Activated T-helper 2 cell treated with anti-CD3 and anti-CD28 coated beads, Interferon-gamma antibody, Interleukin-2, Interleukin-4, amounts not matched to agents 10 μg/mL and 5 μg/mL and 100 μg/mL, durations not matched to agents 14 hours and 24 hours and 36 hours (primary cell): Measurements from ENCODE around the gene TAP2. TPM values are rescaled to one million over a fixed set of nuclear protein-coding genes. Genes with fewer than 3 reads are reported as not detected.

Experiments used
- DNase-seq: peaks from one replicate; pipeline ENCODE4 v3.0.0; 2021; ENCODE audit warnings: low spot score
- H3K27ac Mint-ChIP-seq: one replicate; pipeline ENCODE4 v1.8.0; 2021; ENCODE audit warnings: mixed read lengths
- H3K27me3 Mint-ChIP-seq: one replicate; pipeline ENCODE4 v1.8.0; 2021; ENCODE audit warnings: low read depth, mixed read lengths
- H3K36me3 Mint-ChIP-seq: one replicate; pipeline ENCODE4 v1.8.0; 2021; ENCODE audit warnings: low read depth, mixed read lengths
- H3K4me1 Mint-ChIP-seq: one replicate; pipeline ENCODE4 v1.8.0; 2021; ENCODE audit warnings: low read depth, mixed read lengths
- H3K4me3 Mint-ChIP-seq: one replicate; pipeline ENCODE4 v1.8.0; 2021; ENCODE audit warnings: low read depth, mild to moderate bottlenecking, moderate library complexity, mixed read lengths
- H3K9me3 Mint-ChIP-seq: one replicate; pipeline ENCODE4 v1.8.0; 2021; ENCODE audit warnings: mixed read lengths
- intact Hi-C: fragments of 100-400 bp; cut with micrococcal nuclease; formaldehyde crosslinking; loops from one replicate; pipeline ENCODE4 v1.15.1; 2023
- total RNA-seq: library from RNA; stranded (reverse); gene quantifications from 2 replicates; pipeline ENCODE4 v1.2.3, GENCODE V29; 2022

Gene TAP2
- total RNA-seq, 1 donor from 2014 or later, result 142 TPM

DNA sequence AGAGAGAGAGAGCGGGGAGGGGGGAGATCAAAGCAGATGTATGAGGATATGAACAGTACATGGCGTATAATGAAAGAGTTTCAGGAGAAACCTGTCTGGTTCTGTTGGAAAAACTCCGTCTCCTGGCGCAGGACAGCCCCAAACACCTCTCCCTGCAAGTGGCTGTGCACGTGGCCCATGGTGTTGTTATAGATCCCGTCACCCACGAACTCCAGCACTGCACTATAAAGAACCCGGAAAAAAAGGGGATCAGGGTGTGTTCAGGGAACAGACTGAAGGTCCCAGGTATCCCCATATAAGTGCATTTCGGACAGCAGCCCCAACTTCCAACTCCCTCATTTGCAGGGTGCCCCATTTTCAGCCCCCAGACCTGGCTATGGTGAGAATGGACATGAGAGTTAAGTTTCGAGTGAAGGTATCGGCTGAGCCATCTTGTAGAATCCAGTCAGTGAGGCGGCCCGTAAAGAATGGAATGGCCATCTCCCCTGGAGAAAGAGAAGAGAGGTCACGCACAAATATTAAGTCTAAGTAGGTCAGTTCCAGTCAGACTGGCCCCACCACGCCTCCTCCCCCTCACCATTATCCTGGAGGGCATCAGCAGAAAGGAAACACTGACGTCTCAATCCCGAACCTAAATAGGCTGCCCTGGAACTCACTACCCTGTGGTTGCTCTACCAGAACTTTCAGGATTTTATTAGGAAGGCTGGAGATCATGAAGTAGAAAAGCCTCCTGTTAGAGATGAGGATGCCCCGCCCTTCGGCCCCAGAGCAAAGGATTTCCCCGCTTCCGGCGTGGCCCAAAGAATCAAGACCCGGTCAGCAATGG lies 13.7 kb upstream of the TAP2 start:
- Mint-ChIP-seq H3K27ac (peak overlapping the region; percentile 84), H3K9me3 (no peaks in the 10 kb centered on the region), H3K27me3 (no peaks in the 10 kb centered on the region), H3K4me3 (peak overlapping the region; percentile 99), H3K4me1 (peaks cover 63% of the 10 kb centered on the region), H3K36me3 (peaks cover 81% of the 10 kb centered on the region)
- intact Hi-C loops, result loop anchor here (10.0 kb wide), 1 partner anchor 463 kb away; the partner anchor contains the start of genes TAPBP and ZBTB22
- DNase-seq, result no peak

DNA sequence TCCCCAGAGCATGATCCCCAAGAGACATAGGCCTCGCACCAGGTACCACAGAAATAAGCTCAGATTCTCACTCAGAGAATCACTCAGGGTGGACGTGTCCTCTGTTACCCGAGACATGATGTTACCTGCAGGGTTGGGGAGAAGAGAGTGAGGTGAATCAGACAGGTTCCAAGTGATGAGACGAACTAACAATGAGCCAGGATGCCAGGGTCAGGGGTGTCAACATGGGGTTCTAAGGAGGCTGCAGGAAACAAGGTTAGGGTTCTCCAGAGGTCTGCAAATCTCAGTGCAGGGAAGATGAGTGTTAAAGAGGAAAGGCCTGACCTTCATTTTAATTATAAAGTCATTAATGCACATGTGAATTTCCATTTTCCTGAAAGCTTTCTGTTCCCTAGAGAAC lies 12.5 kb upstream of the TAP2 start:
- Mint-ChIP-seq H3K4me1 (peaks cover 64% of the 10 kb centered on the region), H3K27ac (peak overlapping the region; percentile 84), H3K9me3 (no peaks in the 10 kb centered on the region), H3K36me3 (peaks cover 82% of the 10 kb centered on the region), H3K4me3 (peak overlapping the region; percentile 99), H3K27me3 (no peaks in the 10 kb centered on the region)
- DNase-seq, result no peak
- intact Hi-C loops, result loop anchor here (10.0 kb wide), 1 partner anchor 464 kb away; the partner anchor contains the start of genes TAPBP and ZBTB22

DNA sequence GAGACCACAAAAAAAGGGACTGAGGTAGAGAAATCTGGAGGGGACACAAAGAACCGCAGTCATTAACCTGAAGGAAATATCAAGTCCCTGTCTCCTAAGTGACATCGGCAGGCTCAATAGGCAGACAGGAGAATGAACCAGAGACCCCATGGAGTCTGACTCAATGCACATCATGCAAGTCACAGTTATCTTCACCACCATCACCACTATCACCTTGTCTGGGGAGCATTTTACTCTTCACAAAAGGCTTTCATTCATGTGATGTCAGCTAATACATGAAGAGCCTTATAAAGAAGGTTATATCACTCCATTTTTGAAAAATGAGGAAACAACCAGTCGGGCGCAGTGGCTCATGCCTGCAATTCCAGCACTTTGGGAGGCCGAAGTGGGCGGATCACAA lies 10.6 kb upstream of the TAP2 start:
- intact Hi-C loops, result loop anchor here (10.0 kb wide), 2 partner anchors 356 to 1014 kb away; partner anchors contain the start of genes HSD17B8, RING1, RXRB and SLC39A7
- Mint-ChIP-seq H3K27me3 (no peaks in the 10 kb centered on the region), H3K4me1 (peaks cover 61% of the 10 kb centered on the region), H3K4me3 (peak overlapping the region; percentile 56), H3K27ac (peak overlapping the region; percentile 17), H3K9me3 (no peaks in the 10 kb centered on the region), H3K36me3 (peaks cover 85% of the 10 kb centered on the region)
- DNase-seq, result no peak

DNA sequence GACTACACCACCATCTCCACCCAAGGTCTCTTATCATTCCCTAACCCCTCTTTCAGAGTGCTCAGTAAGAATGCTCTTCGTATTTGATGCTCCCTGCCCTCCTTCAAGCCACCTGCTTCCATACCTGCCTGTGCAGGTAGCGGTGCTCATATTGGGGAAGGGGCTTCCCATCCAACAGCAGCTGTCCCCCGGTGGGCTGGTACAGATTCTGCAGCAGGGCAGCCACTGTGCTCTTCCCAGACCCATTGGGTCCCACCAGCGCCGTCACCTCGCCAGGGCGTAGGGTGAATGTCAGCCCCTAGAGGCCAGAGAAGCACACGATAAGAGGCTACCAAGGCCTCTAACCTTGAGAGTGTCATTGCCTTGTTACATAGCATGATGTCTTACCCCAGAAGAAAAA lies 9.3 kb upstream of the TAP2 start:
- H3K4me1 Mint-ChIP-seq, result peaks cover 61% of the 10 kb centered on the region
- intact Hi-C loops, result loop anchor here (10.0 kb wide), 2 partner anchors 357 to 1013 kb away; partner anchors contain the start of genes HSD17B8, RING1, RXRB and SLC39A7
- DNase-seq, result no peak
- H3K4me3 Mint-ChIP-seq, result peak overlapping the region; percentile 53
- no peaks in the 10 kb centered on the region for H3K9me3 Mint-ChIP-seq
- H3K27ac Mint-ChIP-seq, result peak overlapping the region; percentile 34
- no peaks in the 10 kb centered on the region for H3K27me3 Mint-ChIP-seq
- peaks cover 93% of the 10 kb centered on the region for H3K36me3 Mint-ChIP-seq

DNA sequence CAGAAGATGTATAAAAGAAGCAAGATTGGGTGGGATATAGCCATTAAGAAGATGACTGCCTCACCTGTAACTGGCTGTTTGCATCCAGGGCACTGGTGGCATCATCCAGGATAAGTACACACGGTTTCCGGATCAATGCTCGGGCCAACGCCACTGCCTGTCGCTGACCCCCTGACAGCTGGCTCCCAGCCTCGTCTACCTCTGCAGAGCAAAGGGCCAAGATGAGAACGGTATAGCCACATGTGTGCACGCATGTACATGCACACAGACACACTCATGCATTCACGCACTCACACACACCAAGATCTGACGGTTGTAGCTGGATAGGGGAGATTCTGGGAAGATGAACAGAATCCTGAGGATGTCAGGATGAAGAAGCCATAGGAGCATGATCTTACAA lies 8.5 kb upstream of the TAP2 start:
- H3K4me3 Mint-ChIP-seq, result peak overlapping the region; percentile 53
- H3K36me3 Mint-ChIP-seq, result peaks cover 93% of the 10 kb centered on the region
- H3K9me3 Mint-ChIP-seq, result no peaks in the 10 kb centered on the region
- no peaks in the 10 kb centered on the region for H3K27me3 Mint-ChIP-seq
- intact Hi-C loops, result loop anchor here (10.0 kb wide), 2 partner anchors 358 to 1012 kb away; partner anchors contain the start of genes HSD17B8, RING1, RXRB and SLC39A7
- peaks cover 65% of the 10 kb centered on the region for H3K4me1 Mint-ChIP-seq
- no peak for DNase-seq
- H3K27ac Mint-ChIP-seq, result peak overlapping the region; percentile 34

DNA sequence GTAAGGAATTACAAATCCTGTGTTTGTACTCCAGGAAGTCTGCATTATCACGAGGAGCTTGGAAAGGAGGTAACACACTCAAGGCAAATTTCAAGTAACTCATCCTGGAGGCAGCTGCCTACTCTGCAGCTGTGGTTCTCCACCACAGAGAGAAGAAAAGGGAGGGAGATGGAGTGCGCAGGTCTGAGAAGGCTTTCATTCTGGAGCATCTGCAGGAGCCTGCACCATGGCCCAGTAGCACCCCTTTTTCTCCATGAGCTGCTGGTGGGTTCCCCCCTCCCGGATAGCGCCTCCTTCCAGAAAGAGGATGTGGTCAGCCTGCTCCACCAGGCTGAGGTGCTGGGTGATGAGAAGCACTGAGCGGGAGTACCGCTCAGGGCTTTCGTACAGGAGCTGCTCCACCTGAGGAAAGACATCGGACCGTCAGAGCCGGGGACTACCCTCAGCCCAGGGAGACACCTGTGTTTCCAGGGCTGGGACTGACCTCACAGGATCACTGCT lies 6.9 kb upstream of the TAP2 start:
- Mint-ChIP-seq H3K4me3 (peak overlapping the region; percentile 99), H3K36me3 (peaks cover 93% of the 10 kb centered on the region), H3K9me3 (no peaks in the 10 kb centered on the region), H3K4me1 (peaks cover 64% of the 10 kb centered on the region), H3K27ac (peak overlapping the region; percentile 98), H3K27me3 (no peaks in the 10 kb centered on the region)
- intact Hi-C loops, result loop anchor here (2.0 to 10.0 kb wide), 3 partner anchors 125 to 1011 kb away; partner anchors contain the start of genes HSD17B8, RING1, RXRB and SLC39A7
- DNase-seq, result peak; percentile 58

DNA sequence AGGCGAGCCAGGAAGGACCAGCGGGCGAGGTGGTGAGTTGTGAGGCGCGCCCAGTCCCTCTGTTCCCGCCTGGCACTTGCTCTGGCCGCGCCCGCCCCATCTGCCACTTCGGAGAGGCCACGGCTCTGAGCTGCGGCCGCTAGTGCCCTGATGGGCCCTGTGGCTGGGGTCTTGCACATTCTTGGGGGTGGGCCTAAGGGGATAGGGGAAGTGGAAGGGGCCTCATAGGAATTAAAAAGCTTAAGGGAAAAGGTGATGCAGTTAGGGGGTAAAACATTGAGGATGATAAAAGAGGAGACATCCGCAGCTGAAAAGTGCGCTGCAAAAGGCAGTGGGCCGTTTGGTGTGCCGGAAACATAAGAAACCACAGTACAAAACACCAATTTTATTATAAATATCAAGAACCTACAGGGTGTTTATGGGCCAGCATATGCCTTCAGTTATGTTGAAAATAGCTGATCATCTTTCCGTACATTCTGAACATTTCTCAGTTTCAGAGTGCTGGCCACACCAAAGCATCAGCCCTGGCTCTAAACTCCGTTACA lies 6.4 kb upstream of the TAP2 start:
- peak overlapping the region; percentile 99 for H3K4me3 Mint-ChIP-seq
- H3K36me3 Mint-ChIP-seq, result peaks cover 93% of the 10 kb centered on the region
- DNase-seq, result no peak
- no peaks in the 10 kb centered on the region for H3K27me3 Mint-ChIP-seq
- peak overlapping the region; percentile 98 for H3K27ac Mint-ChIP-seq
- H3K9me3 Mint-ChIP-seq, result no peaks in the 10 kb centered on the region
- H3K4me1 Mint-ChIP-seq, result peaks cover 64% of the 10 kb centered on the region
- intact Hi-C loops, result loop anchor here (1.0 to 10.0 kb wide), 4 partner anchors 8 to 1010 kb away; partner anchors contain the start of genes HSD17B8, RING1, RXRB and SLC39A7

DNA sequence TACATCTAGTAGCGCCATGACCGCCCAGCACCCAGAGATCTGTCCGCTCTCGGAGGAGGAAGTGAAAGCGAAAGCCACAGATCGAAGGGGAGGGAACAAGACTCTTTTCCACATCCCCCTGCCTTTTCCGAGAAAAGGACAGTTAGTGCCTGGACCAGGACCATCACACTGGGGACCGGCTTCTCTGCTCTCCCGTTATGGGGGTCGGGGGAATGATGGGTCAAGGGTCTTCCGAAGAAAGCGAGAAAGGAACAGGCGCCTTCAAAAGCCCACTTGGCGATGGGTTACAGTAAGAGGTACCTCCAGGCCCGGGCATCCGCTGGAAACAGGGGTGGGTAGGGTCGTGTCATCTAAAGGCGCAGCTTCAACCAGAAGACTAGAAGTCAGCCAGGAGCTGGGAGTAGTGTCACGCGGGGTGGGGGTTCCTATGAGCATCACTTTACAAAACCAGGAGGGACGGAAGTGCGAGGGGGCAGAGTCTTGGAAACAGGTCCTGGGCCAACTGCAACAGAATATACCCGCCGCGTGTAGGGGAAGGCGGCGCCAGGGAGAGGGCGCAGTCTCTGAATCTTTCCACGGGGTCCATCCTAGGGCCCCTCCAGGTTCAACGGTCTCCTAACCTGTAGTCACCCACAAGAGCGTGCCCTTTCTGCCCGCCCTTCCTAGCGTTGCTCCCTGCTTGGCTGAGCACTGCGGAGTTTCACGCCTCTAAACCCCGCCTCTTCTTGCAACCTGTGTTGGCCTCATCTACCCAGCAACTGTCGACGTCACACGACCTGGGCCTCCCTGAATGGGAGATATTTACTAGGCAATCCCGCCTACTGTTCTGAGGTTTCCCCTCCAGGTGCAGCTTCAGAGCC lies 5.7 kb upstream of the TAP2 start, which contains the start of gene PSMB8:
Gene PSMB8 (minus strand): TSS at position 69 of the 860 bp plus-strand sequence. CDS start 51 bp downstream, at position 18.
- H3K27me3 Mint-ChIP-seq, result no peaks in the 10 kb centered on the region
- H3K36me3 Mint-ChIP-seq, result peaks cover 95% of the 10 kb centered on the region
- H3K4me3 Mint-ChIP-seq, result peak within 1 kb of the TSS; percentile 99
- peak; percentile 96 for DNase-seq
- intact Hi-C loops, result loop anchor here (1.0 to 10.0 kb wide), 4 partner anchors 9 to 1009 kb away; partner anchors contain the start of genes HSD17B8, RING1, RXRB and SLC39A7
- peaks cover 66% of the 10 kb centered on the region for H3K4me1 Mint-ChIP-seq
- no peaks in the 10 kb centered on the region for H3K9me3 Mint-ChIP-seq
- H3K27ac Mint-ChIP-seq, result peak within 1 kb of the TSS; percentile 98

DNA sequence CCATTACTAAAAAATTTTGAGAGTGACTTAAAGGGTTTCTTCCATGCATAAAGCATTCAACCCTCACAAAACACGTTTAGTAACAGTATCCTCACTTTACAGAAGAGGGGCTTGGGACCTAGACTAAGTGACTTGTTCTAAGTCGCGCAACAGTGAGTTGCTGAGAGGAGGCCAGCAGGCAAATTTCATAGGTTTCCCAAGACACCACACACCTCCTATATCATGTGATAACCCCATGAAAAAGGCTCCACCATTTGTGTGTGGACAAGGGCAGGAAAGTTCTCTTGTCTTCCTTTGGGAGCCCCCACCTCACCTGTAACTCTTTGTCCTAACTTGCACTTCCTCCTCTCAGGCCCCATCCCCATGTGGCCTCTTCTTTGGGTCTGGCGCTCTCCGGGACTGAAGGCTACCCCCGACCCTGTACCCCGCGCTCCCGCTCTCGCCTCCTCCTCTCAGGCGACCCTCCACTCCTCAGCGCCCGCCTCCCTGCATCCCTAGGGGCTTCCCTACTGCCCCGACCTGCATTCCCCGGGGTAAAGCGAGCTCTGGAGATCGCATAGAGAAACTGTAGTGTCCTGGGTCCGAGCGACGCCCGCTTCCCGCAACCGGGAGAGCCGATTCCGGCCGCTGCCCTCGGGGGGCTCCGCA lies 4.9 kb upstream of the TAP2 start:
- Mint-ChIP-seq H3K27ac (peak overlapping the region; percentile 98), H3K9me3 (no peaks in the 10 kb centered on the region), H3K4me1 (peaks cover 59% of the 10 kb centered on the region), H3K4me3 (peak overlapping the region; percentile 99), H3K27me3 (no peaks in the 10 kb centered on the region), H3K36me3 (peaks cover 87% of the 10 kb centered on the region)
- no peak for DNase-seq
- intact Hi-C loops, result loop anchor here (10.0 kb wide), 2 partner anchors 361 to 1009 kb away; partner anchors contain the start of genes HSD17B8, RING1, RXRB and SLC39A7

DNA sequence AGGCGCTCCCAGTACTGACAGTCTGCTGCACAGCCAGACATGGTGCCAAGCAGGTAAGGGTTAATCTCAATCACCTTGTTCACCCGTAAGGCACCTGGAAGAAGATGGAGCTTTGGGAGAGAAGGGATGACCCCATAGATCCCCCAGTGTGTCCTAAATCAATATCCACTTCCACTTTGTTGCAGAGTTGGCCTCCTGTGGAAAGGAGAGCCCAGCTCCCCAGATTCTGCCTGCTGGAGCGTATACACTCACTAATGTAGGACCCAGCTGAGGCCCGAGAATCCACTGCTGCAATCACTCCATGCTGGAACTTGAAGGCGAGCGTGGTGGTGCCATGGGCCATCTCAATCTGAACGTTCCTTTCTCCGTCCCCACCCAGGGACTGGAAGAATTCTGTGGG lies 4.2 kb upstream of the TAP2 start:
- DNase-seq, result no peak
- peak overlapping the region; percentile 98 for H3K27ac Mint-ChIP-seq
- peaks cover 51% of the 10 kb centered on the region for H3K4me1 Mint-ChIP-seq
- H3K4me3 Mint-ChIP-seq, result peak overlapping the region; percentile 99
- intact Hi-C loops, result loop anchor here (10.0 kb wide), 2 partner anchors 362 to 1008 kb away; partner anchors contain the start of genes HSD17B8, RING1, RXRB and SLC39A7
- no peaks in the 10 kb centered on the region for H3K27me3 Mint-ChIP-seq
- peaks cover 80% of the 10 kb centered on the region for H3K36me3 Mint-ChIP-seq
- H3K9me3 Mint-ChIP-seq, result no peaks in the 10 kb centered on the region

DNA sequence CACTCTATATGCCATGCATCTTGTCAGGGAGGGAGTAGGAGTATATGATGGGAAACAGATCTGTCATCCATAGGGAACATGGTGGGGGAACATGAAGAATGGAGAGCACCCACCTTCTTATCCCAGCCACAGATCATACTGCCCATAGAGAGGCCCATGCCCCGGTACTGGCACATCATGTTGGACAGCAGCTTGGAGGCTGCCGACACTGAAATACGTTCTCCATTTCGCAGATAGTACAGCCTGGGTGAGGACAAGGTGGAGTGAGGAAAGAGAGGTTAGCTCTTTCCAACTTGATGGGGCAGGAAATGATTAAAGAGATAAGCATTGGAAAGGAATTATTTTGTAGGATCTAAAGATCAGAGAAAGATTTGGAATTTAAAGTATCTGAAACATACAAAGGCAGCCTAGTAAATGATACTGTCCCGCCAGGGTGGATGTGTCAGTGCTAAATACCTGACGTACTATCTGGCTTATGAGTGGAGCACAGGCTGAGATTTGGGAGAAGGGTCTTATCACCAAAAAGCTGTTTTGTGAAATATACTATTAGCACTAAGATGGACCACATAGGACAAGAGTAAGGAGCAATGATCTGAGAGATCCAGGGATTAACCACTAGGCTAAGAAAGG lies 3.6 kb upstream of the TAP2 start:
- DNase-seq, result no peak
- H3K27ac Mint-ChIP-seq, result peak overlapping the region; percentile 98
- intact Hi-C loops, result loop anchor here (10.0 kb wide), 2 partner anchors 363 to 1007 kb away; partner anchors contain the start of genes HSD17B8, RING1, RXRB and SLC39A7
- no peaks in the 10 kb centered on the region for H3K27me3 Mint-ChIP-seq
- H3K36me3 Mint-ChIP-seq, result peaks cover 80% of the 10 kb centered on the region
- no peaks in the 10 kb centered on the region for H3K9me3 Mint-ChIP-seq
- peak overlapping the region; percentile 99 for H3K4me3 Mint-ChIP-seq
- peaks cover 51% of the 10 kb centered on the region for H3K4me1 Mint-ChIP-seq
